Measurements from ENCODE around the gene TTC39B.

The TTC39B gene

GRCh38 chr9:15116130-15116580, 190.9 kb downstream of the TTC39B start:
- DNase-seq, result no peak

GRCh38 chr9:15115702-15116101, 191.3 kb downstream of the TTC39B start:
- DNase-seq, result no peak

DNA sequence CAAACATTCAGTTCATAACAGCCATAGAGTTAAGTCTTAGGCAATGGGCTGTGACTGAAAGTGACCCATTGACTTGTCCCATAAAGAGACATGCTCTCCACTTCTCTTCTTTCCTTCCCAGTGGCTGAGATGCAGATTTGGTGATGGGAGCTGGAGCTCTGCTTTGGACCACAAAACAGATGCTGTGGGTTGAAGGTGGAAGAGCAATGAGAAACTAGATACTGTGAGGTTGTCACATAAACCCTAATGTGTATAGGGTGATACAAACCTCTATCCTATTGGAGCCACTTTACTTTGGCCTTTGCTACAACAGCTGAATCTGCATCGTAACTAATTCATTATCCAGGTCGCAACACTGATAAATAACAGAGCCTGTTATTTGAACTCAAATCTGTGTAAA, 192.0 kb downstream of the TTC39B start:
- DNase-seq, result no peak
